ENCODE measurements around the gene DXO.
"Not testable (repeated sequence)": the region's sequence is repeated elsewhere in the genome, so short reads cannot be mapped to it uniquely, and the experiment has no call there.

- not testable (repeated sequence) for TF ChIP-seq POLR2A (IDR thresholded peaks at IDR 0.05; ENCODE audit: low read length); GATA1 (IDR thresholded peaks at IDR 0.05; ENCODE audit: low read depth, low read length)
Observed at GRCh38 chr6:31994421-31994820, 22.5 kb upstream of the DXO start.

Data from erythroblast (primary cell).